Measurements from ENCODE around the gene DMRT3.

DMRT3 gene

GRCh38 chr9:976258-976942, at the start of gene DMRT3:
Gene DMRT3, plus strand, starts transcription at chr9:976655. Its CDS starts 347 bp downstream, at chr9:977002.
- DNase-seq (ENCODE audit: insufficient read length, low spot score) = no peak
- FAIRE-seq = no peak

- FAIRE-seq (no peak), DNase-seq (ENCODE audit: insufficient read length, low spot score) (no peak)
Observed at GRCh38 chr9:926976-927375, 49.5 kb upstream of the DMRT3 start.

- no peak for FAIRE-seq
Observed at GRCh38 chr9:928363-929042, 48.0 kb upstream of the DMRT3 start.

GRCh38 chr9:929719-930118, 46.7 kb upstream of the DMRT3 start:
- no peak for DNase-seq (ENCODE audit: insufficient read length, low spot score)
- no peak for FAIRE-seq

More at GRCh38 chr9:928363-929042, 48.0 kb upstream of the DMRT3 start:
- DNase-seq (ENCODE audit: insufficient read length, low spot score) = no peak

- DNase-seq (ENCODE audit: insufficient read length, low spot score) = no peak
- no peak for FAIRE-seq
Observed at GRCh38 chr9:933356-933755, 43.1 kb upstream of the DMRT3 start.

GRCh38 chr9:935348-935965, 41.0 kb upstream of the DMRT3 start:
- DNase-seq (ENCODE audit: insufficient read length, low spot score) (no peak), FAIRE-seq (no peak)

GRCh38 chr9:942805-943580, 33.5 kb upstream of the DMRT3 start:
- DNase-seq (ENCODE audit: insufficient read length, low spot score) (no peak), FAIRE-seq (no peak)

- FAIRE-seq (no peak), DNase-seq (ENCODE audit: insufficient read length, low spot score) (no peak)
Observed at GRCh38 chr9:947985-948384, 28.5 kb upstream of the DMRT3 start.

- FAIRE-seq (no peak), DNase-seq (ENCODE audit: insufficient read length, low spot score) (no peak)
Observed at GRCh38 chr9:948497-948896, 28.0 kb upstream of the DMRT3 start.

GRCh38 chr9:950139-950538, 26.3 kb upstream of the DMRT3 start:
- FAIRE-seq (no peak), DNase-seq (ENCODE audit: insufficient read length, low spot score) (no peak)

GRCh38 chr9:952546-952945, 23.9 kb upstream of the DMRT3 start:
- DNase-seq (ENCODE audit: insufficient read length, low spot score) = no peak
- no peak for FAIRE-seq

GRCh38 chr9:959105-959504, 17.4 kb upstream of the DMRT3 start:
- FAIRE-seq = no peak

GRCh38 chr9:959914-960313, 16.5 kb upstream of the DMRT3 start:
- DNase-seq (ENCODE audit: insufficient read length, low spot score) (no peak), FAIRE-seq (no peak)

More at GRCh38 chr9:959105-959504, 17.4 kb upstream of the DMRT3 start:
- DNase-seq (ENCODE audit: insufficient read length, low spot score) = no peak

GRCh38 chr9:962023-962422, 14.4 kb upstream of the DMRT3 start:
- FAIRE-seq (no peak), DNase-seq (ENCODE audit: insufficient read length, low spot score) (no peak)

- DNase-seq (ENCODE audit: insufficient read length, low spot score) (no peak), FAIRE-seq (no peak)
Observed at GRCh38 chr9:965497-965896, 11.0 kb upstream of the DMRT3 start.

- FAIRE-seq (no peak), DNase-seq (ENCODE audit: insufficient read length, low spot score) (no peak)
Observed at GRCh38 chr9:966870-967269, 9.6 kb upstream of the DMRT3 start.

- no peak for DNase-seq (ENCODE audit: insufficient read length, low spot score)
- no peak for FAIRE-seq
Observed at GRCh38 chr9:967436-967835, 9.0 kb upstream of the DMRT3 start.

- DNase-seq (ENCODE audit: insufficient read length, low spot score) = no peak
- FAIRE-seq = no peak
Observed at GRCh38 chr9:967903-968641, 8.4 kb upstream of the DMRT3 start.

- DNase-seq (ENCODE audit: insufficient read length, low spot score) (no peak), FAIRE-seq (no peak)
Observed at GRCh38 chr9:969310-970150, 6.9 kb upstream of the DMRT3 start.
